ENCODE measurements around the gene PAQR7.

Gene PAQR7

GRCh38 chr1:25813734-25814471, 61.6 kb downstream of the PAQR7 start:
- Histone ChIP-seq H3F3A (ENCODE audit: insufficient read depth) (no peaks in the 10 kb centered on the region), H3K4me2 (ENCODE audit: low read depth, low read length, poor library complexity, severe bottlenecking) (no peak overlapping the region), H3K9me2 (replicated peaks; ENCODE audit: insufficient read depth, low read length) (no peaks in the 10 kb centered on the region), H4K20me1 (ENCODE audit: low read depth, low read length) (no peaks in the 10 kb centered on the region), H3K27ac (ENCODE audit: low read depth, low read length) (no peak overlapping the region), H3K4me3 (ENCODE audit: insufficient read depth, low read length, poor library complexity, severe bottlenecking) (no peak overlapping the region), H3K27me3 (ENCODE audit: low read length) (no peaks in the 10 kb centered on the region), H2AFZ (ENCODE audit: low read depth, low read length, severe bottlenecking) (no peak overlapping the region), H3K79me2 (ENCODE audit: insufficient read depth, low read length) (no peaks in the 10 kb centered on the region), H3K9me3 (ENCODE audit: insufficient read depth, low read length) (no peaks in the 10 kb centered on the region), H3K9ac (ENCODE audit: low read length) (no peak overlapping the region), H3K36me3 (ENCODE audit: low read length) (no peaks in the 10 kb centered on the region)
- TF ChIP-seq CTCF (IDR thresholded peaks at IDR 0.05; ENCODE audit: insufficient read depth, low read length, poor library complexity, severe bottlenecking) (no peak), EZH2phosphoT487 (conservative IDR thresholded peaks at IDR 0.05; ENCODE audit: low read length) (no peak)

- Histone ChIP-seq H2AFZ (ENCODE audit: low read depth, low read length, severe bottlenecking) (no peak overlapping the region), H3K9me2 (replicated peaks; ENCODE audit: insufficient read depth, low read length) (no peaks in the 10 kb centered on the region), H3K36me3 (ENCODE audit: low read length) (no peaks in the 10 kb centered on the region), H3K9me3 (ENCODE audit: insufficient read depth, low read length) (no peaks in the 10 kb centered on the region), H3K4me3 (ENCODE audit: insufficient read depth, low read length, poor library complexity, severe bottlenecking) (no peak overlapping the region), H3K4me2 (ENCODE audit: low read depth, low read length, poor library complexity, severe bottlenecking) (no peak overlapping the region), H3F3A (ENCODE audit: insufficient read depth) (no peaks in the 10 kb centered on the region), H4K20me1 (ENCODE audit: low read depth, low read length) (no peaks in the 10 kb centered on the region), H3K27ac (ENCODE audit: low read depth, low read length) (no peak overlapping the region), H3K9ac (ENCODE audit: low read length) (no peak overlapping the region), H3K79me2 (ENCODE audit: insufficient read depth, low read length) (no peaks in the 10 kb centered on the region), H3K27me3 (ENCODE audit: low read length) (no peaks in the 10 kb centered on the region)
- TF ChIP-seq EZH2phosphoT487 (conservative IDR thresholded peaks at IDR 0.05; ENCODE audit: low read length) (no peak), CTCF (IDR thresholded peaks at IDR 0.05; ENCODE audit: insufficient read depth, low read length, poor library complexity, severe bottlenecking) (no peak)
Observed at GRCh38 chr1:25813071-25813733, 62.3 kb downstream of the PAQR7 start.
